NB4 (cell line): ENCODE data around the gene CD276.

Source experiments
- MAX ChIP-seq: IDR thresholded peaks from 2 replicates; pipeline ENCODE4 v1.6.1; 2011; ENCODE audit warnings: low read depth, low read length
- MYC ChIP-seq: IDR thresholded peaks from 2 replicates; pipeline ENCODE4 v1.6.1; 2011; ENCODE audit warnings: low read depth, low read length
- POLR2A ChIP-seq: IDR thresholded peaks from 2 replicates; pipeline ENCODE4 v1.6.1; 2011; ENCODE audit warnings: mild to moderate bottlenecking; ENCODE audit not compliant: insufficient read length; ENCODE audit errors: extremely low read depth
- TF ChIP-seq, protein P1 (sequence below): IDR thresholded peaks from one replicate; pipeline ENCODE4 v1.5.1; 2012; ENCODE audit warnings: low read depth, low read length

- TF ChIP-seq, protein P1, sequence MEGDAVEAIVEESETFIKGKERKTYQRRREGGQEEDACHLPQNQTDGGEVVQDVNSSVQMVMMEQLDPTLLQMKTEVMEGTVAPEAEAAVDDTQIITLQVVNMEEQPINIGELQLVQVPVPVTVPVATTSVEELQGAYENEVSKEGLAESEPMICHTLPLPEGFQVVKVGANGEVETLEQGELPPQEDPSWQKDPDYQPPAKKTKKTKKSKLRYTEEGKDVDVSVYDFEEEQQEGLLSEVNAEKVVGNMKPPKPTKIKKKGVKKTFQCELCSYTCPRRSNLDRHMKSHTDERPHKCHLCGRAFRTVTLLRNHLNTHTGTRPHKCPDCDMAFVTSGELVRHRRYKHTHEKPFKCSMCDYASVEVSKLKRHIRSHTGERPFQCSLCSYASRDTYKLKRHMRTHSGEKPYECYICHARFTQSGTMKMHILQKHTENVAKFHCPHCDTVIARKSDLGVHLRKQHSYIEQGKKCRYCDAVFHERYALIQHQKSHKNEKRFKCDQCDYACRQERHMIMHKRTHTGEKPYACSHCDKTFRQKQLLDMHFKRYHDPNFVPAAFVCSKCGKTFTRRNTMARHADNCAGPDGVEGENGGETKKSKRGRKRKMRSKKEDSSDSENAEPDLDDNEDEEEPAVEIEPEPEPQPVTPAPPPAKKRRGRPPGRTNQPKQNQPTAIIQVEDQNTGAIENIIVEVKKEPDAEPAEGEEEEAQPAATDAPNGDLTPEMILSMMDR = no peak
- no peak for TF ChIP-seq POLR2A
- TF ChIP-seq MAX = no peak
- TF ChIP-seq MYC = no peak
These were observed 71.3 kb downstream of the CD276 start for GRCh38 chr15:73755481-73755880.
